Panc1 (cell line): Measurements from ENCODE around the gene TSPAN3. TPM values are rescaled to one million over a fixed set of nuclear protein-coding genes. Genes with fewer than 3 reads are reported as not detected.

ENCODE experiments used
- ATAC-seq: fragments of 200-7000 bp; cut with Tn5 transposase; 2 replicates; pipeline ENCODE4 v1.9.1; 2020; ENCODE audit warnings: mild to moderate bottlenecking, moderate library complexity
- BruUV-seq: library from RNA; stranded (reverse); fragments of 400-500 nt; replicated peaks from 2 replicates; lab custom pipeline; 2021; lab: Mats Ljungman, UMichigan
- CTCF ChIA-PET: fragments of 300-600 bp; sonication (Branson Sonifier 250); formaldehyde crosslinking; loops from one replicate; lab custom pipeline; 2022; ENCODE audit warnings: antibody characterized with exemption; lab: Charles Lee
- POLR2A ChIA-PET: fragments of 300-600 bp; sonication (Branson Sonifier 250); formaldehyde crosslinking; loops from one replicate; lab custom pipeline; 2022; ENCODE audit warnings: antibody characterized with exemption; lab: Charles Lee
- DNase-seq: peaks from one replicate; pipeline ENCODE4 v3.0.0-alpha.2; 2010; ENCODE audit warnings: low read depth, low spot score
- H3K27ac ChIP-seq: 2 replicates; pipeline ENCODE4 v1.5.1; 2011; ENCODE audit warnings: mild to moderate bottlenecking, low read length, inconsistent platforms
- H3K27me3 ChIP-seq: fragments of 200-500 bp; sonication (Bioruptor generic); 2 replicates; pipeline ENCODE4 v1.6.0; 2014; ENCODE audit warnings: low read length, inconsistent platforms; ENCODE audit not compliant: control insufficient read depth, insufficient read depth
- H3K36me3 ChIP-seq: fragments of 200-500 bp; sonication (Bioruptor generic); 2 replicates; pipeline ENCODE4 v1.5.1; 2014; ENCODE audit warnings: inconsistent platforms, mild to moderate bottlenecking, low read length, moderate library complexity; ENCODE audit not compliant: control insufficient read depth, insufficient read depth
- H3K4me1 ChIP-seq: 2 replicates; pipeline ENCODE4 v1.5.1; 2011; ENCODE audit warnings: inconsistent platforms, mild to moderate bottlenecking, low read length, moderate library complexity; ENCODE audit not compliant: control insufficient read depth, insufficient read depth
- H3K4me3 ChIP-seq, 2 experiments: 2 replicates each; pipeline ENCODE4 v1.5.1; 2011 to 2012; ENCODE audit warnings: low read depth in 2 of 2, low read length in 2 of 2, mild to moderate bottlenecking in 2 of 2, inconsistent platforms in 1 of 2, moderate library complexity in 1 of 2
- H3K9me3 ChIP-seq: fragments of 200-500 bp; sonication (Bioruptor generic); 2 replicates; pipeline ENCODE4 v1.5.1; 2014; ENCODE audit warnings: low read depth, mild to moderate bottlenecking, inconsistent platforms, low read length, moderate library complexity; ENCODE audit not compliant: control insufficient read depth, insufficient read depth
- CTCF ChIP-seq: fragments of 450-650 bp; IDR thresholded peaks from 2 replicates; pipeline ENCODE4 v1.5.1; 2017; ENCODE audit warnings: mild to moderate bottlenecking
- POLR2AphosphoS5 ChIP-seq: IDR thresholded peaks from 2 replicates; pipeline ENCODE4 v1.6.1; 2012; ENCODE audit warnings: mild to moderate bottlenecking, low read depth, low read length, moderate library complexity
- REST ChIP-seq, 2 experiments: IDR thresholded peaks; 2 replicates each; pipeline ENCODE4 v1.6.1; 2011 to 2012; ENCODE audit warnings: low read depth in 2 of 2, control low read depth in 1 of 2, low read length in 1 of 2, mild to moderate bottlenecking in 1 of 2, moderate library complexity in 1 of 2; ENCODE audit not compliant: insufficient read depth in 1 of 2
- SIN3A ChIP-seq: IDR thresholded peaks from 2 replicates; pipeline ENCODE4 v1.6.1; 2012; ENCODE audit warnings: low read depth, mild to moderate bottlenecking, low read length, moderate library complexity, borderline replicate concordance; ENCODE audit not compliant: insufficient read depth
- TCF7L2 ChIP-seq: IDR thresholded peaks from 2 replicates; pipeline ENCODE4 v1.6.1; 2011; ENCODE audit warnings: mild to moderate bottlenecking, low read depth, low read length, inconsistent platforms
- in situ Hi-C: cut with HindIII; loops from 2 replicates; pipeline ENCODE4 v1.10.0; 2016; ENCODE audit warnings: low sequenced_read_pairs, low pct_unique_long_range_greater_than_20kb
- intact Hi-C: fragments of 100-400 bp; cut with micrococcal nuclease; formaldehyde crosslinking; loops from one replicate; pipeline ENCODE4 v1.10.0; 2022; ENCODE audit not compliant: unreplicated experiment
- total RNA-seq: library from RNA; stranded (reverse); gene quantifications from one replicate; pipeline ENCODE4 v1.2.1, GENCODE V29; 2021; ENCODE audit not compliant: unreplicated experiment

The TSPAN3 gene
- total RNA-seq, 1 experiment from 2014 or later = 130 TPM

DNA sequence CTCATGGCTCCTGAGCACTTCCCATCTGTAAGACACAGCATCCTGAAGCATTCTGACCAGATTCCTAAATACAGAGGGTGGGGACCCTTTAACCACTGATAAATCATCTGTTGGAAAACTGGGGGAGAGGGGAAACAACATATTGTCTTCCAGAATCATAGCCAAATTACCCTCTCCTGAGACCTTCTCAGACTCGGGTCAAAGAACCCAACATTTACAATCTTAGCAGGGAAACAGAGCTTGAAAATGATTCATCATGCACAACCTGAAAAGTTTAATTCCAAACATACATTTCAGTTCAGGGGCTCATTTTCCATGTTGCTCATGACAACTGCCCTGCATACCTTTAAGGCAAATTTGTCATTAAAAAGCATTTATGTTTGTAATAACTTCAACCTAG is 48.5 kb upstream of the TSPAN3 start:
- in situ Hi-C loops (no loop called here), intact Hi-C loops (loop anchor here (2.0 kb wide), 2 partner anchors 377 to 423 kb away; no protein-coding TSS in a partner anchor)
- Histone ChIP-seq H3K27me3 (no peaks in the 10 kb centered on the region), H3K4me1 (peaks cover 11% of the 10 kb centered on the region), H3K4me3 (no peak overlapping the region), H3K27ac (no peak overlapping the region), H3K36me3 (no peaks in the 10 kb centered on the region), H3K9me3 (no peaks in the 10 kb centered on the region)
- POLR2A ChIA-PET = no interaction called here
- no peak for DNase-seq
- CTCF ChIA-PET = interaction anchor here (1.2 to 1.9 kb wide), 3 partner anchors 12 to 424 kb away, joined by 4 to 7 read pairs (median 5); no protein-coding TSS in a partner anchor
- no peak for ATAC-seq
- TF ChIP-seq CTCF (no peak), POLR2AphosphoS5 (no peak), TCF7L2 (no peak), SIN3A (no peak), REST (IDR thresholded peaks at IDR 0.05; ENCODE audit: insufficient read depth in 1 of 2, low read depth in 2 of 2, low read length in 1 of 2) (no peak)
- BruUV-seq = no TSS peak

DNA sequence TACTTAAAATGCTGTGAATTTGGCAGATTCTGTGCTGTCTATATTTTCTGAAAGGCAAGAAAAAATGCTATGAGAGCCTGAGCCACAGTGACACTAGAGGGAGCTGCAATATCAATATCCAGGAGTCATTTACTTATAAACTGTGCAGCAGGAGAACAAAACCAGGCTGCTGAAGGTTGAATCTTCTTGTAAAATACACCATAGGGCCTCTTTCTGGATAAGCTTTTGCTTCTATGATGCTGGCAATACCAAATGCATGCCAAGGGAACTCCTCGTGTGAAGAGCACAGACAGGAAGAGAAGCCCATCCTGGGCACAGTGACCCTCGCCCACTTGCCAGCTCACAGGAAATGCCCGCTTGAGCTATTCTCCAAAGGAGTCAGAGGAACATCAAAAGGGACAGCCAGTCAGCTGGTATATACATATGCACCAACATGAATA is 48.0 kb upstream of the TSPAN3 start:
- no peaks in the 10 kb centered on the region for H3K36me3 ChIP-seq
- TF ChIP-seq CTCF (peak; percentile 73), SIN3A (no peak)
- intact Hi-C loops = loop anchor here (2.0 kb wide), 2 partner anchors 378 to 424 kb away; no protein-coding TSS in a partner anchor
- H3K4me1 ChIP-seq = peaks cover 11% of the 10 kb centered on the region
- no peaks in the 10 kb centered on the region for H3K9me3 ChIP-seq
- CTCF ChIA-PET = interaction anchor here (1.2 to 1.9 kb wide), 3 partner anchors 13 to 424 kb away, joined by 4 to 7 read pairs (median 5); no protein-coding TSS in a partner anchor
- BruUV-seq = no TSS peak
- H3K27me3 ChIP-seq = no peaks in the 10 kb centered on the region
- H3K4me3 ChIP-seq = no peak overlapping the region
- DNase-seq (peak; percentile 45), ATAC-seq (peak; percentile 79)
- in situ Hi-C loops = no loop called here
- no peak overlapping the region for H3K27ac ChIP-seq
- POLR2A ChIA-PET = no interaction called here
